ENCODE data around the gene PTPRK.

PTPRK gene

GRCh38 chr6:128117916-128118315 is 402.5 kb downstream of the PTPRK start:
- Histone ChIP-seq H3K27me3 (replicated peaks) (no peaks in the 10 kb centered on the region), H3K27ac (no peak overlapping the region), H3K4me3 (ENCODE audit: low read depth, low read length) (no peak overlapping the region), H3K36me3 (replicated peaks) (no peaks in the 10 kb centered on the region)
- in situ Hi-C loops (cut with HindIII; ENCODE audit: low pct_ligation_motif_present, low sequenced_read_pairs) = no loop called here
- DNase-seq = no peak
- no peak for TF ChIP-seq CTCF (IDR thresholded peaks at IDR 0.05; ENCODE audit: low read depth, low read length, missing control alignments)

- Histone ChIP-seq H3K27ac (no peak overlapping the region), H3K27me3 (replicated peaks) (no peaks in the 10 kb centered on the region), H3K4me3 (ENCODE audit: low read depth, low read length) (no peak overlapping the region), H3K36me3 (replicated peaks) (no peaks in the 10 kb centered on the region)
- DNase-seq = no peak
- in situ Hi-C loops (cut with HindIII; ENCODE audit: low pct_ligation_motif_present, low sequenced_read_pairs) = no loop called here
- no peak for TF ChIP-seq CTCF (IDR thresholded peaks at IDR 0.05; ENCODE audit: low read depth, low read length, missing control alignments)
Measured at GRCh38 chr6:128114164-128114563, 406.2 kb downstream of the PTPRK start.

GRCh38 chr6:128112494-128112893 is 407.9 kb downstream of the PTPRK start:
- TF ChIP-seq CTCF (IDR thresholded peaks at IDR 0.05; ENCODE audit: low read depth, low read length, missing control alignments) = no peak
- no peaks in the 10 kb centered on the region for H3K36me3 ChIP-seq (replicated peaks)
- in situ Hi-C loops (cut with HindIII; ENCODE audit: low pct_ligation_motif_present, low sequenced_read_pairs) = no loop called here
- H3K27me3 ChIP-seq (replicated peaks) = no peaks in the 10 kb centered on the region
- H3K4me3 ChIP-seq (ENCODE audit: low read depth, low read length) = no peak overlapping the region
- no peak overlapping the region for H3K27ac ChIP-seq
- DNase-seq = no peak

- DNase-seq = no peak
- no peak for TF ChIP-seq CTCF (IDR thresholded peaks at IDR 0.05; ENCODE audit: low read depth, low read length, missing control alignments)
- Histone ChIP-seq H3K27ac (no peak overlapping the region), H3K27me3 (replicated peaks) (no peaks in the 10 kb centered on the region), H3K36me3 (replicated peaks) (no peaks in the 10 kb centered on the region), H3K4me3 (ENCODE audit: low read depth, low read length) (no peak overlapping the region)
- in situ Hi-C loops (cut with HindIII; ENCODE audit: low pct_ligation_motif_present, low sequenced_read_pairs) = no loop called here
Measured at GRCh38 chr6:128111096-128111495, 409.3 kb downstream of the PTPRK start.

- Histone ChIP-seq H3K36me3 (replicated peaks) (no peaks in the 10 kb centered on the region), H3K27me3 (replicated peaks) (no peaks in the 10 kb centered on the region), H3K4me3 (ENCODE audit: low read depth, low read length) (no peak overlapping the region), H3K27ac (no peak overlapping the region)
- DNase-seq = no peak
- TF ChIP-seq CTCF (IDR thresholded peaks at IDR 0.05; ENCODE audit: low read depth, low read length, missing control alignments) = no peak
- in situ Hi-C loops (cut with HindIII; ENCODE audit: low pct_ligation_motif_present, low sequenced_read_pairs) = no loop called here
Measured at GRCh38 chr6:128107682-128108081, 412.7 kb downstream of the PTPRK start.

- Histone ChIP-seq H3K27ac (no peak overlapping the region), H3K27me3 (replicated peaks) (no peaks in the 10 kb centered on the region), H3K4me3 (ENCODE audit: low read depth, low read length) (no peak overlapping the region), H3K36me3 (replicated peaks) (no peaks in the 10 kb centered on the region)
- DNase-seq = no peak
- no peak for TF ChIP-seq CTCF (IDR thresholded peaks at IDR 0.05; ENCODE audit: low read depth, low read length, missing control alignments)
- in situ Hi-C loops (cut with HindIII; ENCODE audit: low pct_ligation_motif_present, low sequenced_read_pairs) = no loop called here
Measured at GRCh38 chr6:128099571-128100197, 420.7 kb downstream of the PTPRK start.
